Activated T-cell treated with anti-CD3 and anti-CD28 coated beads, Interleukin-2, amount 50 U/mL, for 48 hours (primary cell): Measurements from ENCODE around the gene DENND1B.
"Not testable (repeated sequence)": the region's sequence is repeated elsewhere in the genome, so short reads cannot be mapped to it uniquely, and the experiment has no call there.

Source experiments
- DNase-seq, 2 experiments: peaks; one replicate each; pipeline ENCODE4 v3.0.0-alpha.2; 2020

Gene DENND1B

GRCh38 chr1:197541411-197541810 is 233.9 kb downstream of the DENND1B start:
- DNase-seq, result no peak

- no peak for DNase-seq
These were observed 248.4 kb downstream of the DENND1B start for GRCh38 chr1:197526736-197527371.

GRCh38 chr1:197521118-197521739 is 254.1 kb downstream of the DENND1B start:
- no peak for DNase-seq

- DNase-seq, result no peak
These were observed 255.4 kb downstream of the DENND1B start for GRCh38 chr1:197519741-197520334.

- no peak for DNase-seq
These were observed 259.9 kb downstream of the DENND1B start for GRCh38 chr1:197515421-197515820.

GRCh38 chr1:197510691-197511378 is 264.4 kb downstream of the DENND1B start:
- no peak for DNase-seq

- DNase-seq, result no peak
These were observed 278.6 kb downstream of the DENND1B start for GRCh38 chr1:197496722-197497121.

GRCh38 chr1:197491505-197491904 is 283.8 kb downstream of the DENND1B start:
- DNase-seq, result not testable (repeated sequence)

GRCh38 chr1:197486946-197487345 is 288.3 kb downstream of the DENND1B start:
- no peak for DNase-seq

- DNase-seq, result no peak
These were observed 289.5 kb downstream of the DENND1B start for GRCh38 chr1:197485790-197486189.

GRCh38 chr1:197481101-197481500 is 294.2 kb downstream of the DENND1B start:
- peak; percentile 22 to 25 for DNase-seq

GRCh38 chr1:197480446-197480845 is 294.8 kb downstream of the DENND1B start:
- DNase-seq, result no peak

GRCh38 chr1:197472141-197472540 is 303.1 kb downstream of the DENND1B start:
- DNase-seq, result no peak

- DNase-seq, result no peak
These were observed 303.9 kb downstream of the DENND1B start for GRCh38 chr1:197471248-197471985.

GRCh38 chr1:197470330-197470729 is 304.9 kb downstream of the DENND1B start:
- no peak for DNase-seq

GRCh38 chr1:197469620-197470210 is 305.6 kb downstream of the DENND1B start:
- DNase-seq, result no peak

GRCh38 chr1:197468543-197469175 is 306.6 kb downstream of the DENND1B start:
- DNase-seq, result no peak

- DNase-seq, result no peak
These were observed 307.4 kb downstream of the DENND1B start for GRCh38 chr1:197467881-197468280.

GRCh38 chr1:197466813-197467212 is 308.5 kb downstream of the DENND1B start:
- no peak for DNase-seq

GRCh38 chr1:197465528-197466327 is 309.6 kb downstream of the DENND1B start:
- no peak for DNase-seq

GRCh38 chr1:197464044-197464443 is 311.2 kb downstream of the DENND1B start:
- DNase-seq, result no peak
